GM21515 (cell line): ENCODE results near the gene HLCS.

ENCODE experiments used
- ATAC-seq: cut with Tn5 transposase; IDR thresholded peaks from one replicate; pipeline ENCODE4 v1.9.1; 2021; ENCODE audit not compliant: unreplicated experiment

HLCS gene

GRCh38 chr21:36750576-36750959 lies 215.9 kb downstream of the HLCS start:
- ATAC-seq = no peak

- ATAC-seq = no peak
These were observed 216.4 kb downstream of the HLCS start for GRCh38 chr21:36749935-36750575.

GRCh38 chr21:36747815-36748383 lies 218.6 kb downstream of the HLCS start:
- ATAC-seq = no peak

GRCh38 chr21:36747041-36747814 lies 219.2 kb downstream of the HLCS start:
- ATAC-seq = no peak

- ATAC-seq = no peak
These were observed 221.0 kb downstream of the HLCS start for GRCh38 chr21:36745459-36745858.

GRCh38 chr21:36744560-36745231 lies 221.8 kb downstream of the HLCS start:
- no peak for ATAC-seq

GRCh38 chr21:36744190-36744559 lies 222.3 kb downstream of the HLCS start:
- no peak for ATAC-seq

- ATAC-seq = no peak
These were observed 223.0 kb downstream of the HLCS start for GRCh38 chr21:36743446-36743845.

- ATAC-seq = no peak
These were observed 223.5 kb downstream of the HLCS start for GRCh38 chr21:36743008-36743407.

- ATAC-seq = no peak
These were observed 225.0 kb downstream of the HLCS start for GRCh38 chr21:36741506-36741905.

GRCh38 chr21:36738489-36739126 lies 227.9 kb downstream of the HLCS start:
- no peak for ATAC-seq

GRCh38 chr21:36735724-36736320 lies 230.6 kb downstream of the HLCS start:
- no peak for ATAC-seq

GRCh38 chr21:36735201-36735515 lies 231.3 kb downstream of the HLCS start:
- no peak for ATAC-seq

- ATAC-seq = no peak
These were observed 231.9 kb downstream of the HLCS start for GRCh38 chr21:36734367-36735200.

GRCh38 chr21:36733857-36734256 lies 232.6 kb downstream of the HLCS start:
- no peak for ATAC-seq

- ATAC-seq = no peak
These were observed 233.7 kb downstream of the HLCS start for GRCh38 chr21:36732761-36733160.

GRCh38 chr21:36732217-36732616 lies 234.3 kb downstream of the HLCS start:
- no peak for ATAC-seq

GRCh38 chr21:36730291-36731281 lies 235.9 kb downstream of the HLCS start:
- no peak for ATAC-seq
